NOMO-1 (cell line): ENCODE results near the gene FOXL2.

Experiments
- DNase-seq, 2 experiments: peaks; one replicate each; lab custom pipeline; 2025; ENCODE audit not compliant: unreplicated experiment in 2 of 2; lab: John Stamatoyannopoulos, UW

FOXL2 gene

DNA sequence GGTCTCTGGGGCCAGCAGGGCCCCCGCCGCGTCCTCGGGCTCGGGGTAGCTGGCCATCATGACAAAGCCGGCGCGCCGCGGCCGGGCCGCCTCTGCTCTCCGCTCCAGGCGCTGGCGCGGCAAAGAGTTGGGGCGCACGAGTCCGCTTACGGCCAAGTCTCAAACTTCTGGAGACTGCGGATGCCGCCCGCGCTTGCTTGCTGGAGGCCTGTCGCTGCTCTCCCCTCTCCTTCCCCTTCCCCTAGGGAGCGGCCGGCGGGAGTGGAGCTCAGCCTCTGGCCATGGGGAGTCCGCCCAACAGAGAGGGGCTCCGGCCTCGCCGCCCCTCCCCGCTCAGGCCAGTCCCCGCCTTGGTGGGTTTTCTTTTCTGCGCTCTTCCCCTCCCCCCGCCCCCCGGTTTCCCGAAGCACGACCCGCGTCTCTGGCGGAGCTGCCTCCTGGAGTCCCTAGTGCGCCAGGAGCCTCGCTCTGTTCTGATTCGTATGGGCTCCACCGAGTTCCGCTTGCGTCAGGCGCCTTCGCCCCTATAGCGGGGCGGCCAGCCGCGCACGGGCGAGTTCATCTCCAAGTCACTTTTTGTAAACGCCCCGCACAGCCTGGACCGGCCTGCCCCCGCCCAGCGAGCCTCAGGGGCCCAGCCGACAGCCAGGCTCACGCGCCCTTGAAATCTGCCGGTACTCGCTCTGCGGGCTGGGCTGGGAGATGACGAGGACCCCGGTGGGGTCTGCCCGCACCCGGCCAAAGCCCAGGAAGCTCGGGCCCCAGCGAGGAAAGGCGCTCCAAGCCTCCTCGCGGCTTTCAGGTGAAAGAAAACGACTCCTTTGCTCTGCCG, at the start of gene FOXL2, which contains the start of gene FOXL2NB:
Gene FOXL2 (minus strand): TSS at position 475 of the 832 bp plus-strand sequence. CDS start 415 bp downstream, at position 60.
Gene FOXL2NB (plus strand): TSS at position 555 of the 832 bp plus-strand sequence. CDS start 148 bp downstream, at position 703.
- DNase-seq = peak in 1 of 2 experiments; percentile 20

DNA sequence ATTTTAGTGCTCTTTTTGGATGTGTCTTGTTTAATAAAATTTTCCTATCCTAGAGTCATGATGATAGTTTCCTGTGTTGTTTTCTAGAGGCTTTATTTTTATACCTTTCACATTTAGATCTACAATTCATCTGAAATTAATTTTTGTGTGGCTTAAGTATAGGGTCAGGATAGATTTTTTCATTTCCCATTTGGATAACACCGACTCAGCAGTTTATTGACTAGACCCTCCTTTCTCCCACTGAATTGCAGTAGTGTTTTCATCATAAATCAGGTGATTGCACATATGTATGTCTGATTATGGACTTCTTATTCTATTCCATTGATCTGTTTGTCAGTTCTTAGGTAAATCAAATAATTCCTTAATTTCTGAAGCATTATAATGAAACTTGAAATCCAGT, 48.8 kb upstream of the FOXL2 start:
- DNase-seq = no peak

DNA sequence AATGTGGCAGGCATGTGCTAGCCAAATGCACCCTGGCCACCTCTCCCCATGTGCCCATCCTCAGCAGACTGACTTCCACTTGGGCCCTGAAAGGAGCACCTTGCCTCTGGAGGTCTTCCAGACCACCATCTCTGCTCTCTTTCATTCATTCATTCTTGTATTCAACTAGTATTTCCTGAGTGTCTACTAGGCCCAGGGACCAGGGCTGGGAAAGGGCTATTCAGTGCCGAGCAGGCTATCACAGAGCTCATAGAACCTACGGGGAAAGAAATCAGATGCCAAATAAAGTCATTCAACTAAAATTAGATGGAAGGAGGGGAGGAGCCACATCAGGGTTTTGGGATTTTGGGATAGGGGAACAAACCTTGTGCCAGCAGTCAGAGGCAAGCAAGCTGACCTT, 40.2 kb upstream of the FOXL2 start:
- no peak for DNase-seq

DNA sequence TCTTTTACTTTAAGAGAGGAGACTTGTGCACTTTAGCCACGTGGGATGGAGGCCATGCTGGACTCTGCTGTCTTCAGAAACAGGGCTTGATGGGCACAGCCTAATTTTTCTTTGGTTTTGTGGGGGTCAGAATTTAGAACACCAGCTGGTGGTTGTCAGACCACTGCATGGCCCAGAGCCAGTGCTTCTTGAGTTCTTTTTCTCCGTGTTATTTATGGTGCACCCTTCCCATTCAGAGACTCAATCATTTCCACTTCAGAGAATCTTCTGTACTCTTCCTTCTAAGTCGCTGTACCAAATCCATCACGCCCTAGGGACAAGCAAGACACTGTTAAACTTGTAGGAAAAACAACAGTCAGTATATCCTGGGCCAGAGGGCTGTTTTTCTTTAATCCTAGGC, 39.0 kb upstream of the FOXL2 start:
- no peak for DNase-seq

DNA sequence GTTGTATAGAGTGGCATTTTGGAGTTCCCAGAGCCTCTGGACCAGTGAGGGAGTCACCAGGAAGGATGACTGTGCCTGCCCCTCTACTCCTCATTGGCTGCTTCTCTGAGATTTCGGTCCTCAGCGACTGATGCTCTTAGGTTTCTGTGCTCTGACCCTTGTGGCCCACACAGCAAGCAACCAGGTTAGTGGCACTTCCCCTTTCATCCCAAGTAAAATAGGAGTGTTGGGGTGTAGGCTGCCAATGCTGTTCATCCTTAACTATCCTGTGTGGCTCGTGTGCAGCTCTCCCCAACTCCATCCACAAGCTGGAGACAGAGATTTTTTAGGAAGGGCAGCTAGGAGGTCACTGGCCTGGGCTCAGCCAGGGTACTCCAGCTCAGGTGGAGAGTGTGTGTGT, 37.9 kb upstream of the FOXL2 start:
- DNase-seq = no peak

DNA sequence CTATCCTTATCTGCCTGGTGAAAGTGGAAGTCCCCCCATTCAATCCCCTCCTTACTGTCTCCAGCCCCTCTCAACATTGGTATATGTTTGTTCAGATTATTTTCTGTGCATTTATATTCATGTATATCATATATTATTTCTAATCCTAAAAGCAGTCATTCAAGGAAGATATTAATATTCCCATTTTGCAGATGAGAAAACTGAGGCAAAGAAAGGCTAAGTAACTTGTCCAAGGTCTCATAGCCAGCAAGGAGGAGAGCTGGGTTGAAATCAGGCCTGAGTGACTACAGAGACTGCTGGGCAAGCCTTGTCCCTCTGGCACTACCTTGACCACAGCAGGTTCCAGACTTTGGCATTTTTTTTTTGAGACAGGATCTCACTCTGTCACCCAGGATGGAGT, 29.1 kb upstream of the FOXL2 start:
- no peak for DNase-seq

DNA sequence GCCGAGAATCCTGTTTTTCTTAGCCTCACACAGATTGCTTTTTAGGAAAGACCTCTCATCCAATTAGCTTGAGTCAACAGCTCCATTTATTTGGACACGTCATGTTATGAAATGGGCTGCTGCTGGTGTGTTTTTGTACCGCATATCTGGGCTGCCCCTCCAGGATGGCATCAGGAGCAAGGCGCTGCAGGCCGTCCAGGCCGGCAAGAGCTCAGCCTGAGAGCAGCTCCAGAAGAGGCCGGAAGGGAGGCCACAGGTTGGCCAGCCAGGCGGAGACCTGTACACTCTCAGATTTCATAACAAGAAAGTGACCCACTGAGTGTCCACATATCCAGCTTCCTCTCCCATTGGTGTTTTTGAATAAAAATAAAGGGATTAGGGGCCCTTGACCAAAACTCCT, 28.4 kb upstream of the FOXL2 start:
- DNase-seq = no peak

DNA sequence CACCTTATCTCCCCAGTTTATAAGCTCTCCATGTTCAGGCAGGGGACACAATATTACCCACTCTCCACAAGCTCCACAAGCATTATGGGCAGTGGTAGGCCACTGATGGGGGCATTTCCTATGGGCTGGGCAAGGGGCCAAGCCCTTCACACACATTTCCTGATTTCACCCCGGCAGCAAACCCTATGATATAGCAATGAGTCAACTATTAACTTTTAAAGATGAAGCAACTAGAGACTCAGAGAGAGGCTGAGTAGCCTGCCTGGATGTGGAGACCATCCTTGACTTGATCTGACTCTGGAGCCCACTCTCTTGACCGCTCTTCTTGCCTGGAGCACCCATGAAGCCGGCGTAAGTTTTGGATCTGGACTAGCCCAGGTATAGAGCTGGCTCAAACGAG, 27.5 kb upstream of the FOXL2 start:
- no peak for DNase-seq

DNA sequence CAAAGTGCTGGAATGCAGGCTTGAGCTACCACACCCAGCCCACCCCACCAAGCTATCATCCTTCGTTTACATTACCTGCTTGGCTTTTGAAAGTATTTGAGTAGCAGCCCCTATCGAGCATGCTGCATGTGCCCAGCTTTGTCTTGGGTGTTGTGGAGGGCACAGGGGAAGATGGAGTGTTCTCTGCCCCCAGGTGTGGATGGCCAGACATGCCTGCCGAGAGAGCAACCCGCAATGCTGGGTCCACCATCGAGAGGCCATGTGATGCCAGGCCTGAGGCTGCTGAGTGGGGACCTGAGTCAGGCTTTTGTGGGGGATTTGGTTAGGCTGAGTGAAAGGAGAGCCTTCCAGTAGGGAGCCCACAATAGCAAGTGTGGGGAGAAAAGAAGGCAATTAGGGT, 26.0 kb upstream of the FOXL2 start:
- DNase-seq = no peak

DNA sequence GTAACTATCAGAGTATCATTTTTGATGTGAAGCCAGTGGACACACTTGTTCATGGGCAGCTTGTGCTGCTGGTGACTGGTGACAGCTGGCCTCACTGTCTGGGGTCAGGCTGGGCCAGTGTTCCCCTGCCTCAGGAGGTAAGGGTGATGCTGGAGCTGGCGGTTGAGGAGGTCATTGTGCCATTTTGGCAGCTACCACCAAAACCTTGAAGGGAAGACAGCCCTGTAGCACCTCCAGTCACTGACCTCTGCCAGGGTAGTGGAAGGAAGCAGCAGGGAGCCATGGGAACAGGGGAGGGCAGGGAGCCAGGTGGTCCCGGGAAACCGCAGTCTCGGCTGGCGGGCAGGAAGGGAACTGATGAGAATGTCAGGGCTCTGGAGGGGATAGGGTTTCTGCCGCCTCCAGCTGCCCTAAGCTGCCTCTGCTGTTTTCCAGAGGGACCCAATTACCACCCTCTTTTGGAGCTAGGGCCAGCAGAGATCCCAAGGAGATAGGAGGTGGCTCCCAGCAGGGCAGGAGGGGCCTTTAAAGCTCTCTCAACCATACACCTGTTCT, 24.9 kb upstream of the FOXL2 start:
- no peak for DNase-seq

DNA sequence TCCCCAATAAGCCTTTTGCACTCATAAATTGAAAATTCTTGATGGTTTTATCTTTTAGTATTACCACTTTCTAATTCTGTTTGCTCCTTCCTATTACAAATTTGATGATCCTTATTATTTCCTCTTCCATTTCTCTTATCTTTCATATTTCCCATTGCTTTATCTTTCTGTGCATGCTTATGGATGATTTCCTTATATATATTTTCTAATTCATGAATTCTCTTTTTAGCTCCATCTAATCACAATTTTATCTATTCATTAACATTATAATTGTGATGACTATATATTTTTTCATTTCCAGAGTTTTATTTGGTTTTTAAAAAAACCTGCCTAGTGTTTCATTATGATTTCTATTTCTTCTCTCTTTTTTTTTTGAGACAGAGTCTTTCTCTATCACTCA, 18.0 kb upstream of the FOXL2 start:
- no peak for DNase-seq

DNA sequence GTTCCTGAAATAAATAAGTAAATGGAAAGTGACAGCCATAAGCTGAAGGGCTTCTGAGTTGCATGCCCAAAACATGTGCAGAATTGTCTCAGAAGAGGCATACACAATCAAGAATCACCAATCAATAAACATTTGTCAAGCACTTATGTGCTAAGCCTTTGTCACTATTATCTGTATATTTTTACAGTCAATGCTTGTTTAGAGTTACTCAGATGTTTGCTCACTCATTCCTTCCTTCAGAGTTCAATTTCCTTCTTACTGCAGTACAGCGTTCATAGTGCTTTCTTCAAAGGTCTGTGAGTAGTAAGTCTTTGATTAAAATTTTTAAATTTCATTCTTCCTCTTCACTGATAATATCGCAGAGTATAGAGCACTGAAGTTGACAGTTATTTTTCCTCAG, 17.3 kb upstream of the FOXL2 start:
- no peak for DNase-seq

DNA sequence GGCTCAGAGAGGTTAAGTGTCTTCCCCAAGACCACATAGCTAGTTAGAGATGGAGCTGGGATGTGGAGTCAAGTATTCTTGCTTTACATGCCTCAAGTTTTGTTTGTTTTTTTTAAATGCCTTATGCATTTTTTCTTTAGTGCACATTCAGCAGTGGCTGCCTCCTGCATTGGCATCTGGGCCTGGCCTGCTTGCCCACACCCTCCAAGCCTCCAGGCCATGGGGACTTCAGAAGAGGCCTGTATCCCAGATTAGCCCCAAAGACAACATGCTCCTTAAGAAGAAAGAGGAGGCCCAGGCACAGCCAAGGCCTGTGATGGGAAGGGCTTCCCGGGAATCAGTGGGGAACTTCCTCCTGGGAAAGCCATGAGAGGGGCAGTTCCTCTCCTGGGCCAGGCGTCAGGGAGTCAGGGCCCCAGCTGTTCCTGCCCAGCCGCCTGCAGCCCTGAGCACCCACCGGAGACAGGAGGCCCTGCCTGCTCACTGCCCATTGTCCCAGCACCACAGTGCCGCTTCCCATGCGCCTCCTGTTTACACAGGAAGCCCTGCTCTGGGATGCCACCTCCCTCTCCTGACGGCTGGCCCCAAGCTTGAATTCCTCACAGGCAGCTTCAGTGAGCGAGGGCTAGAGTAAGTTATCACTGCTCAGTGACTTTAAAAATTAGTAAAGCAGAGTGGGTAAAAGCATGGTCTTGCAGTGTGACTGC, 16.1 kb upstream of the FOXL2 start:
- DNase-seq = no peak

DNA sequence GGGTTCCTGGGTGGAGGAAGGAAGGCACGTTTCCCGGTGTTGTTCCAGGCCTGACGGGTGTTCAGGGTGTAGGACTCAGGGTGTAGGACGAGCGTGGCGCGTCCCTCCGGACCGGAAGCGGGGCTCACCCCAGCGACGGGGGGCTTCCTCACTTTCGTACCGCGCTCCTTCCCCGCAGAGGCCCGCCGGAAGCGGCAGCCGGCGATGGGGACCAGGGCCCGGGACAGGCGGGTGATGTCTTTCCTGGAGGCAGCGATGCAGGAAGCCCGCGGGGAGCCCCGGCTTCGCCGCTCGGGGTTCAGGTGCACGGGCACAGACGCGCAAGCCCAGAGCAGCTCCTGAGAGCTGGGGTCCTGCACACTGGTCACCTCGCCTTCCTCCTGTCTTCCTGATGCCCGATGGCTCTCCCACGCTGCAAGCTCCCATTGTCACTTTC, 13.5 kb upstream of the FOXL2 start:
- no peak for DNase-seq

DNA sequence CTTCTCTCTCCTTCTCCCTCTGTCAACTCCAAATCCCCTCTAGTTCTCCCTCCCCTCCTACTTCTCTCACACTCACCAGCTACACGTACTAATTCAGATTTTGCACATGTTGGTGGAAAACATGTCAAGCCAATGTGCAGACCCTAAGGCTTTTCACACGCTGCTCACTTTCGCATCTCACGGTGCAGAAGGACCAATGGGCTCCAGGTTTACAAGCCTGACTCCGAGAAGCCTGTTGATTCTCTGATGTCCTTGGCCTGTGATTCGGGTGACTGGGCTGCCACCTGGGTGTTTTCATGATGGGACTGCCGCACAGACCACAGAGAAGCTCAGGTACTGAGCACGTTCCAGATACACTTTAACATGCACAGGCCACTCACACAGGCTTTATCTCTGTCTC, 3.8 kb upstream of the FOXL2 start:
- DNase-seq = no peak

DNA sequence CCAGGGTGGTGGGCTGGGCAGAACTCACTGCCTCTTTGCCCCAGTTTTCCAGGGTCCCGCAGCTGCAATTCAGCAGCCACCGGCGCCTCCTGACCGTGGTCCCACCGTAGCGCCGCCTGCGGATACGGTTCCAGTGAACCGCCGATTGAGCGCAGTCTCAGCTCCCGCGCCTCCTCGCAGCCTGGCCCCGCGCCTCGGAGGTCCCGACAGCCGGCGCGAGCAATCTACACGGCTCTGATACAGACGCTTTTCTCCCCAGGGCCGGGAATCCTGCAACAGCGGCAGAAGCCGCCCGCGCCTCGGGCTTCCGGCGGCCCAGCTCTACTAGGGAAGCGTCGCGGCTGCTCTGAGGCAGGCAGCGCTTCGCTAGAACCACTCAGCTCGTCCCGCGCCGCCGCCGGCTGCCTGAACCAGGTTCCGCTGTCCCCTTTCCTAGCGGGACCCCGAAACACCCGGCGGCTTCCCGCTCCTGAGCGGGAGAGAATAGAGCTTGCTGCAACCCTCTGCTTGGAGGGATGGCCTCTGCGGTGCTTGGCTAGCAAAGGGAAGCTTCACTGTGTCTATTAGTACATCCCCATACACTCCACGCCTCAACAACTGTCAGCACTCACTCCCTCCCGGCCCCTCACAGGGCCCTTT, 3.2 kb upstream of the FOXL2 start:
- no peak for DNase-seq

DNA sequence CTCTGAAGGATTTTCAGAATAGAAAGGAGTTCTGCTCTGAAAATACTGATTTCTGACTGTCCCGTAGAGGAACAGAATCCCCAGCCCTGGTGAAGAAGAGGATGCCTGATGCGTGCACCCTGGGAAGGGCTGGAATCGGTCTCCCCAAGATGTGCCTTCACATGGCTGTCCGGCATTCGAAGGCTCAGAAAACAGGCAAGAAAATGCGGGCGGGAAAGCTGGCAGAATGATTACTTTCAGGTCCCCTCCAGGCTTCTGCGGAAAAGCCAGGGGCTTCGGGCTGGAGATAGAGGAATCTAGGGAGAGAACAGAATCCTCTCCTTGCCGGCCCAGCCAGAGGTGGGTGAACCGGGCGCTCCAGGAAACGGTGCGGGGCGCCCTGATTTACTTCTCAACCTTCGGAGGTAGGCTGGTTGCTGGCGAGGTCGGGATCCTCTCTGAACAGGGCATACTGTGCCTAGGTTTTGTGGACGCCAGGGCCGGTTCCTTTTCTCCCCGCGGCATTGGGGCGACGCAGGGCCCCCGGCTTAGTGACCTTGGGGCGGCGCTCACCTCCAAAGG, 2.6 kb upstream of the FOXL2 start:
- no peak for DNase-seq

DNA sequence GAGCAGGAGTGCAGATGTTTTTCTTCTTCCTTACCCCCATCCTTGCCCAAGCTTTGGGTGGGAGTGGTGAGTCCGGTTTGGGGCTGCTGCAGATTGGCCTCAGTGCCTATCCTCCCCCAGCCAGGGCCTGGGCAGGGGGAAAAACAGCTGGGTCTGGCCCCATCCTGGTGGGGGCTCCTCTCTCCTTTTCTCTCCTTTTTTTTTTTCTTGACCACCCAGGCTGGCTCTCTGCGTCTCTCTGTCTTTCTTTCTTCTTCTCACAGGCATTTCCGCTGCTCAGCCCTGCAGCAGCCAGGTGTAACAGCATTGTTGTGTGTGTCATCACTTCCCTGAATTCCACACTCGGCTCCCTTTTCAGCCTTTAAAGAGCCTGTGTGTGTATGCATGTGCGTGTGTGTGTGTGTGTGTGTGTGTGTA, 2.1 kb upstream of the FOXL2 start:
- DNase-seq = no peak

DNA sequence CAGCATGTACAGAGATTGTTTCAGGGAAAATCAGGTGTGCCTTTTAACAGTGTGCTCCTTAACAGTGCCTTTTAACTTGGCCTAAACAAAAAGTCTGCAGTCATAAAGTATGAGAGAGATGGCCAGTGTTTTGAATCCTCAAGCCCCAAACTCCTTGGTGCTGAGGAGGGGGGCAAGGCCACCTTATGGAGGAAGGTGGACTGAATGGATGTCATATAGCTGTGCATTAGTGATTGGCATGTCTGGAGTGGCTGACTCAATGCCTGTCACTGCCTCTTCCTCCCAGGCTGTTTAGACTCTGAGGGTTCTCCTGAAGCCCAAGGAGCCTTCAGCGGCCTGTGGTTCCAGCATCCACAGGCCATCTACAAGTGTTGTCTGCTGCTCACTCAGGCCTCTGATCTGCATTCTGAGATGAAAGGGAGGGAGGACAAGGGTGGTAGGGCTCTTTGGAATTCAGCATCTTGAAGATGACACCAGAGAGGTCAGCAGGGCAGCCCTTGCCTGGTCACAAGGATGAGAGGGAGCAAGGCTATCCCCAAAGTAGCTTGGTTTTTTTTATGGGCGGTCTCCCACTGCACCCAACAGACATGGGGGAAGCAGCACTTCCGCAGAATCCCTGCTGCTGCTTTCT, 1.5 kb upstream of the FOXL2 start:
- DNase-seq = no peak

DNA sequence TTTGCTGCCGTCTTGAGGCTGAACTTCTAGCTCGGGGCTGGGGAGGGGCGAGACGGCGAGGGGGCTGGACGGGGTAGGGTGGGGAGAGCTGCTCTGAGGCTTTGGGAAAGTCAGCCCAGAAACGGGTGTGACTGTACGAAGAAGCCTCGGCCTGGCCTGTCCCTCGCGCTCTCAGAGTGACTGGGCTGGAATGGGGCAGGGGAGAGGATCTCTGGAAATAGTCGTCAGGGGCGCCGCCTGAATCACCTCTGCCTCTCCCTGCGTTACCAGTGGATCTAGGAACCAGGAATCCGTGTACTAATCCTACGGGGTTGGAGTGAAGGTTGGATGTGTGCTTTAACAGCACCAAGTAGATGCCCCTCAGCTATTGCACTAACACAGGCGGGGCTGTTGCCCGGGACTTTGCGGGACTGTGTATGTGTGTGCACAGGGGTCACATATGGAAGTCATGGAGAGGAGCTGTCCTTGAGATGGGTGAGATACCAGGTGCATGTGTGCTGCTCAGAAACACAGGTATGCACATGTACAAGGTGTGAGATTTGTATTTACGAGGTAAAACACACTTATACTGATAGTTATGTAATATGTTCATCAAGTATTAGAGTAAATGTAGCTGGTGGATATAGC, 671 bp upstream of the FOXL2 start:
- DNase-seq = no peak
